ENCODE data around the gene RREB1.
A peak's percentile ranks its signal among the peaks of the same experiment; 100 is the strongest.

Gene RREB1

DNA sequence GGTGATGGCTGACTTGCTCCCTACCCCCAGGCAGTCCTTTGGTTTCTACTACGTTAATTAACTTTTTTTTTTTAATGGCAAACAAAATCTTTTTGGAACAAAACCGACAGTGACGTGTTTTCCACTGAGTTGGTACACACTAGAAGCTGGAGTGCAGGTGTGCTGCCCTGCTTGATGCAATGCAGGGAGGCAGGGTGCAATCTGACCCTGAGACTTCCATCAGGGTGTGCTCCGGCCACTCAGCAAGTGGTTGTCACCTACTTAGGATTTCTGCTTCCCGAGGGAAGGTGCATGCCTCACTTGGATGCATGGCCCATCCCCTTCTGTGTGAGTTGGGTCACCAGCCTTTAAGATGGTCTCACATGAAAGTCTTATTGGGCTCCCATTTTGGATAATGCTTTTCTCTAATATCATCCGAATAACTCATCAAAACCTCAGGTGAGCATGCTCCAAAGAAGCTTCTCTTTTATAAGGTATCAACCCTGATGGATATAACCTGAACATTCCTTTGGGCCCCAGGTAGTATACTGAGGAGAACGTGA, 14.0 kb downstream of the RREB1 start:
- DNase-seq (ENCODE audit: low read depth in 3 of 3, low spot score in 1 of 3) = no peak

DNA sequence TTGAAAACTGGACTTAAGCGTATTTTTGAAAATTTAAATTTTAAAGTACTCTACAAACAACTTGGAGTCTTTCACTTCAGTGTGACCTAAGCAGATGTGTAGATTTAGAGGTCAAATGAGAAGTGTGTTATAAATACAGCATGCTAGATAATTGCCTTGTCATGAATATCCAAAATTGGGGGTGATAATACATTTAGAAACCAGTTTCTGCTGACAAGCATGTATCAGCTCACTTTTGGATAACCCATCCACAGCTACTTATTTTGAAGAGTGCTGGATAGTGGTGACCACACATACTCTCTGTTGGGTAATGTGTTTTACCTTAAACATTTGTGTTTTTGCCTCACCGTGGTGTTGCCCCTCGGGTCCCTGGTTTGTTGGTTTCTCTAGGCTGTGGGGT, 14.9 kb downstream of the RREB1 start:
- DNase-seq (ENCODE audit: low read depth in 3 of 3, low spot score in 1 of 3) = no peak

DNA sequence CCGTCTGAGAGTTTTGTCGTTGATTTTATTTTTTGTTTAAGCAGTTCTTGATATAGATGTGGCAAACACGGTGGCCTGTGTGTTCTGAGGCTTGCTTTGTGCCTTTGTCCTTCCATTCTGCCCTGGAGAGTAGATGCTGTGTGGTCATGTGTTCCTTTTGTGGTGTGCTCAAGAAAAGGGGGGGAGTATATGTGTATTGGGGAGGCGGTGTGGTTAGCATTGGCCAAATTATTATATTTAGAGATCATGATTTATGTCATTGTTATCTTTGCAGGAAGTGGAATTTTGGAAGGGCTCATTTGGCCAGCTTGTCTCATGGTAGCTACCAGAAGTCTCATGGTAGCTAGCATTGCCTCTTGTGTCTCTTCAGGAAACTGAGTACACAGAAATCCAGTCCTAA, 16.4 kb downstream of the RREB1 start:
- DNase-seq (ENCODE audit: low read depth in 3 of 3, low spot score in 1 of 3) = no peak

DNA sequence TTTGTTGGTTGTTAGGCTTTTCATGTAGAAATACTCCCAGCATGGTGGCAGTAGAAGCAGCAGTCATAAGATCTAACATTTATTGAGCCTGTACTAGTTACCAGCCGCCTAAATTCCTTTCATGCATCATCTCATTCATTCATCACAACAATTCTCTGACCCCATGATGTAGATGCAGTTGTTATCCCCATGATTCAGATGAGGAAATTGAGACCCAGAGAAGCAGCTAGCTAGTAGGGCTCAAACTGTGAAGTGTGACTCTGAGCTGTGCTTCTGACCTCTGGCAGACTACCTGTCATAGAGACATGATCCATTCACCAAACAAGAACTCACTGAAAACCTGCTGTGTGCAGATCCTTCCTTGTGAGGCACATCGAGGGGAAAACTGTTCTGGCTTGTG, 16.9 kb downstream of the RREB1 start:
- DNase-seq (ENCODE audit: low read depth in 3 of 3, low spot score in 1 of 3) = no peak

DNA sequence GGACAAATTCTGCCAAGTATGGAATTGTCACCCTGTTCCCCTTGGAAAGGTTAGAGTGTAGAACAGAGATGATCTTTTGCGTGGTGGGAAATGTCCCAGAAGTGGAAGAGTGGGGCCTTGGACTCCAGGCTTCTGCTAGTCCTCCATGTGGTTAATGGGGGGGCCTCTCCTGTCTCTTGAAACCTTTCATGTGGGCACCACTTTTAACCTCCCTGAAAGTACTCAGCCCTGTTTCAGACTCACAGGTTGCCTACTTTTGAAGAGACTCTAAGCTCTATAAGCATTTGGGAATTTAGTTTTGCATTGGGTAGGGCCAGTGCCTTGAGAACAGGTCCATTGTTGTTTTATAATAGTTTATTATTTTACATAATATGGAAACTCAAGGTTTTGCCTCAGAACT, 17.5 kb downstream of the RREB1 start:
- DNase-seq (ENCODE audit: low read depth in 3 of 3, low spot score in 1 of 3) = no peak

DNA sequence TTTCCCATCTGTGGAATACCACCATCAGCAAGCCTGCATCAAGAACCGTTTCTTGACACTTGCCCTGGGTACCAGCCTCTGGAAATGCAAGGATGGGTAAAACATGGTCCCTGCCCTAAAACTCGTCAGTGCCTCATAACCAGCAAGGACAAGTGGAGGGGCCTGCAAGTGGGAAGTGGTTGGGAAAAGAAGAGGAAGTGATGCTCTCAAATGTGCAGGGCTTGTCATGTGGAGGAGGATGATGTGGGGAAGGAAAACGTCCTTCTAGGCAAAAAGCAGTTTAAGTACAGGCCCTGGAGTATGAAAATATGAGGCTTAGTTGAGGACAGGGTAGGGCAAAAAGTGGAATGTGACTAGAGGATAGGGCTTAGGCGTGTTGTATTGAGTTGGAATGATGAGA, 19.0 kb downstream of the RREB1 start:
- no peak for DNase-seq (ENCODE audit: low read depth in 3 of 3, low spot score in 1 of 3)

DNA sequence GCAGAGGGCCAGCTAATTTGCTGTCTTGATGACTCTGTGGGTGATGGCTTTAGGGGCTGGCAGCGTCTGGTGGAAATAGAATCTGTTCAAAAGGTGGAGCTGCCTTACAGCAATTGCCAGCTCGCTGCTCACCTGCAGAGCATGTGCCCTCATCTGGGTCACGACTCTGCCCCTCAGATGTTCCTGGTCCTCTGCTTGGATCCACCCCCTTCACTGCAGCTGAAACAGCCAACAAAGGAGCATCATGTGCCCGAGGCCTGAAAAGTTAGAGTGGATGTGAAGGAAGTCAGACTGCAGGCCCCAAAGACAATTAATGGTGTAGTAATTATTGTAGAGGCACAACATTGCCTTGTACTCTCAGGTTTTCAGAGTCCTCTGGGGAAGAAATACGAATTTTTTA, 19.9 kb downstream of the RREB1 start:
- DNase-seq (ENCODE audit: low read depth in 3 of 3, low spot score in 1 of 3) = no peak

DNA sequence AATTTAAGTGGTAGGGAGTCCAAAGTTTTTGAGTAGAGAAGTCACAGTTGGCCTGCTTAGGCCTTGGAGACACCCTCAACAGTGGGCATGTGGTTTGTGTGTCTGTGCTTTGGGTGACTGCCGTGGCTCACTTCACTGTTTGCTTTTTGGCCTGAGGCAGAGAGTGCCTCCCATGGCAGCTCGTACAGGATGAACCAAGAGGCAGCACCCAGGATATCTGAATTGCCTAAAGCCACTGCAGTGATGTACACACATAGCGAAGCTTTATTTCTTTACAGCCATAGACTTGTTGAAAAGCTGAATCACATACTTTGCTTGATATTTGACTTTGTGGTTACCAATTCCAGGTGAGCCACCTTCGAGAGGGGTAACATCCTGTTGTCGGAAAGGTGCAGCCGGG, 21.6 kb downstream of the RREB1 start:
- DNase-seq (ENCODE audit: low read depth in 3 of 3, low spot score in 1 of 3) = no peak

DNA sequence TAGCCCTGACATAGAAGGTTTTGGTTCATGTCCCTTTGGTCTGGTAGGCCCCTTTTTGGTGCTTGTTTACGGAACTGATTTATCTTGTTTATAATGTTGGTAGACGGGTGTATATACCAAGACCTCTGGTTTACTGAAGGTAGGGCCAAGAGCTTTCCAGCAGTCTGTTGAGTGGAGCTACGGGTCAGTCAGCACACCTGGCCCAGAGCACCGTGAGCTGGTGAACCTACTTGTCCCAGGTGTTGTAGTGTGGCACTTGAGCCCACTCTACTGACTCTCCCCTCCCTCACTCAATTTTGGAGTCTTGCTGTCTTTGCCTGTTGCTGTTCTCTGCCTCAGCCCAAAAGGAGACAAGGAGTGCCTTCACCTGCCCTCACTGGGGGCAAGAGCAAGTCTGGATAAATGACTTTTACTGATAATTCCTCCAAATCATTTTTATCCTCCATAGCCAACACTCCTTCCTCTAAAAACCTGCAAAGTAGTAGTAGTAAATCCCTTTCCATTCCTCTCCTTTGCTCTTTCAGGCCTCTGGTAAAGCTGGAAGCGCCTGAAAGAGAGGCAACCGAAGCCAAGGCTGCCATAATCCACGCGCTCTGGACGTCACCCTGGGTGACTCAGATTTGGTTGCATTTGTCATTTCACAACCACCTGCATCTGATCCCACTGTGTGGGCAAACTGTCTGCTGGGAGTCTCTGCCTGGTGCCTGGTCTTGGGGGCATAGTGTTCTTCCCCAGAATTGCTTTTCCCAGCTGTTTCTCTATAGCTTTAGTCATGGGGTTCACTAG, 22.2 kb downstream of the RREB1 start:
- no peak for DNase-seq (ENCODE audit: low read depth in 3 of 3, low spot score in 1 of 3)

DNA sequence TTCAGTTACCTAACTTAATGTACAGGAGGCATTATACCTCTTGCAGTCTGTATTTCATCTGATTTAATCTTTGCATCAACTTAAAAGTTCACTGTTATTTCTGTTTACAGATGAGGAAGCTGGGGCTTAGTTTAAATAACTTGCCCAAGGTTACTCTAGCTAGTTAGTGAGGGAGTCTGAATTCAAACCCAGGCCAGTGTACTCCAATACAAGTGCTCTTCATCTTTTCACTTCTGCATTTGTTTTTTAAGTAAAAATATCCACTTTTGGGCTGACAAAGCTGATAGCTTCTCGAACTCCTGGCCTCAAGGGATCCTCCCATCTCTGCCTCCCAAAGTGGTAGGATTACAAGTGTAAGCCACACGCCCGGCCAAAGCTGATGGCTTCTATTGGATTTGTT, 23.6 kb downstream of the RREB1 start:
- DNase-seq (ENCODE audit: low read depth in 3 of 3, low spot score in 1 of 3) = no peak

DNA sequence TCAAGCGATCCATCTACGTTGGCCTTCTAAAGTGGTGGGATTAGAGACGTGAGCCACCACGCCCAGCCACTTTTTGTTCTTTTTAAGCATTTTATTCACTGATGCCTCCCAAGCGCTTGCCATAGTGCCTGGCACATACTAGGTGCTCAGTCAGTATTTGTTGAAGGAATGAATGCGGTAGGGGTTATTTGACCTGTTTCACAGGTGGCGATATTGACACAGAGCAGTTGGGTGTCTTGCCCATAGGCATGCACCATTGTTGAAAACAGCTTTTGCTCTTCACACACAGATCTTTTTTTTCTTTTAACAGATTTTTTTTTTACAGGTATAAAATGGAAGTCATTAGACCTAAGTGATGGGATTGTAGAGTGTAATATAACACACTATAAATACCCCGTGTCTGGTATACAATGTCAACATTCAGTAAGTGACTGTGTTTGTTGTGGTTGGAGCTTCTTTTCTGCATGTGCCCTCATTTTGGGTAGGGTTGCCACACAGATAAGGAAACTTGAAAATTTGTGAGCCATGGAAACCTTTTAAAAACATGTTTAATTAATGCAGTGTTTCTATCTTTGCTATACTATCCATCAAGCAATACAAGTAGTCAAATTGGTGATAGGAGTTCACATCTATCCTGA, 24.8 kb downstream of the RREB1 start:
- no peak for DNase-seq (ENCODE audit: low read depth in 3 of 3, low spot score in 1 of 3)

DNA sequence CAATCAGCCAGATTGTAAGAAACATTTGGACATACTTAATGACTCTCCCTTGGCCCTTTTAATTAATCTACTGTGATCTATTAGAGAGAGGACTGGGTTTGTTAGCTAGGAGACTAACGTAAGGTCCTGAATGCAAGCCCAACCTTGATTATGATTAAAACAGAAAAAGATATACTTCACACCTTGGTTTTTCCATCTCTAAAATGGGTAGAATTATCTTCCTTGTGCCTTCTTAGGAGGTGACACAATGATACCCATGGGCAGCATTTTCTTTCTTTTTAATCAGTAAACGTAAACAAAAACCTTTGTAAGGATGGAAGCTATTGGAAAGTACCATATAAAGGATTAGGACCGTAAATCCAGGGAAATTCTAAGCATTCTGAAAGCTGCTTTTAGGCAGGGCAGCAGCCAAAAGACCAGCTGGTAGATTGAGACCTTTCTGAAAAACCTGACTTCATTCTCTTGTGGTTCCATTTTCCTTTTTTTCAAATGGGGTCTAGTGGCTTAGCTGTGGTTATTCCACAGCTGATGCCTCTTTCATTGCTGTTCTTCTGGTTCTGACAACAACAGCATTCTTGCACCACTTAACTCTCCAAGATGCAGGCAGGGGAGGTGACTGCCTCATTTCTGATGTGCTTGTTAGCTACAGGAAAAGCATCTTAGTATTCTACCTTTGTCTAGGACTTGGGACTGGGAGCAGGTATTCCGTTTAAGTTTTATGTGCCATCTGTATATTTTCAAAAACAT, 27.4 kb downstream of the RREB1 start:
- DNase-seq (ENCODE audit: low read depth in 3 of 3, low spot score in 1 of 3) = no peak

DNA sequence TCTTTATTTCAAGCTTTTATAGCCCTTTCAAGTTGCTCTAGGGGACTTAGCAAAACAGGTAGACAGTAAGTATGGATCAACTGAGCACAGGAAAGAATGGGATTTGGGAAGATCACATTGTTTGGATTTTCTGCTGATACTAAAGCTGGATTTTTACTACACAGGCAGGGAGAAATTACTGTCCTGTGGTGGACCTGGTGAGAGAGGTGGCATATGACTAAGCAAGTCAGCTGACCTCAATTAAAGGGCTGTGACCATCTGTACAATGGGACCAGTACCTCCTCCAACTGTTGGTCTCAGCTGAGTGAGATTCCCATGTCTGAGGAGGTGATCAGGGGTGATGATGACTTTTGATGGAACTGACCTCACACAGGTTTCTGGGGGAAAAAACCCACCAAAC, 28.0 kb downstream of the RREB1 start:
- DNase-seq (ENCODE audit: low read depth in 3 of 3, low spot score in 1 of 3) = no peak

DNA sequence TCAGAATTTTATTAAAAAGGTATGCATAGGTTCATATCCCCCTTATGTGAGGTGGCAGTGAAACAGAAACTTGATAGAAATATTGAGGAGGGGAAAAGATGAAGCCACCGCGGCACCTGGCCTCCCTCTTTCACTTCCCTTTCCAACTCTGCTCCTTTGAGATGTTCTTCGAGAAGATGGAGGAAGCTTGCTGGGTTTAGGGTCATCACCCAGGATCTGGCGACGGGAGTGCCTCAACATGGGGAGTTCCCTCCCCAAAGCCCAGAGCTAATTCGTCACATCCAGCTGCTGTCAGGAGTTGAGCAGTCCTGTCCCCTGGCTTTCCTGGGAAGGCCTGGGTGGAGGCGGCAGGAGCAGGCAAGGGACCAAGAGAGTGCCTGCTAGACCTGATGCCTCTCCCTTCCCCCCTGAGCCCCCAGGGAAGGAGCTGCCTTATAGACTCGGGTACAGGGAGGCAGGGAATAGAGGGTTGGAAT, 29.1 kb downstream of the RREB1 start:
- DNase-seq (ENCODE audit: low read depth in 3 of 3, low spot score in 1 of 3) = no peak

DNA sequence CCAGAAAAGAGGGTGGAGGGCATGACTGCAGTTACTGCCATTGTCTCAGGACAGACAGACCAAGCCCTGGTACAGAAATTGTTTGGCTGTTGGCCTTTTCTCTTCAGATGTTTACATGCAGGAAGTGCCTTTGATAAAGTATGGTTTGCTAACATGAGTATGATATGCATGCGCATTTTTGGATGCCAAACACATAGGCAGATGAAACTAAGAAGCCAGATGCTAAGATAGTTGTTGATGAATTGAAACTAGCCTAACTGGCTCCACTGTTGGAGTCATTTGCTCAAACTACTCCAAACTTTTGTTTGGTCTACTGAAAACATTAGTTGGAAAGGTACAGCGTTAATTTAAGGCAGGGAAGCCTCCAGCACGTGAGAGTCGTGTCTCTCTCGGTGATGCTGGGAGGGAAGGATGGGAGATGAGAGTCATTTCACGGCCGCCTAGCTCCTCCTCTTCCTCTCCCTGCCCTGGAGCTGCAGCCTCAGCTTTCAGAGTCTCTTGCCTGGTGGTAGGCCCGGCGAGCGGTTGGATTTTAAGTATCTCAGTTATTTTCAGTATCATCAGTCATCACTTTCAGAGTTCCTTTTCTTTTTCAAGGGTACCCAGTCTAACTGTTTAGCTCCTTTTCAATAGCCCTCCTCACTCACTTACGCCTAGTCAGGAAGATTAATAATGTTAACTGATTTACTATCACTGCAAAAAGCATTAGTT, 29.7 kb downstream of the RREB1 start:
- peak; percentile 21 to 29 (median 25) for DNase-seq (ENCODE audit: low read depth in 3 of 3, low spot score in 1 of 3)

DNA sequence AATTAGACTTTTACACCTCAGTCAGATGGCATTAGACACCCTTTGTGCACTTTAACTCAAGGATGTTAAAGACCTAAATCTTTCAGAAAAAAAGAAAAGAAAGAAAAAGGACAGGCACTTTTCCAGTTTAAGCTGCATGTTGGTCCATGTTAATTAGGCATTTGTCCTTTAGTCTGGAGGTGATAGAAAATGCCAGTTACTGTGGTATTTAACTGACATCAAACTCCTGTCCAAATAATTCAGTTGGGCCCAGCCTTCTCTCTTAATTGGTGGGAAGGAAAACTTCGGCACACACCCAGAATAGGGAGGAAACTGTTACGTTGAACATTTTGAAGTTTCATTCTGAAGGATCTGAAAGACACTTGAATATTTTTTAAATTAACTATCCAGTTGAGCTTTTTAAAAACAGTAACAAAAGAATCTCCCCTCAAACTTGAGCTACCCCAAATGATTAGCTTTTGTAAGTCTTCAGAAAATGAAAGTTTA, 30.3 kb downstream of the RREB1 start:
- DNase-seq (ENCODE audit: low read depth in 3 of 3, low spot score in 1 of 3) = no peak

DNA sequence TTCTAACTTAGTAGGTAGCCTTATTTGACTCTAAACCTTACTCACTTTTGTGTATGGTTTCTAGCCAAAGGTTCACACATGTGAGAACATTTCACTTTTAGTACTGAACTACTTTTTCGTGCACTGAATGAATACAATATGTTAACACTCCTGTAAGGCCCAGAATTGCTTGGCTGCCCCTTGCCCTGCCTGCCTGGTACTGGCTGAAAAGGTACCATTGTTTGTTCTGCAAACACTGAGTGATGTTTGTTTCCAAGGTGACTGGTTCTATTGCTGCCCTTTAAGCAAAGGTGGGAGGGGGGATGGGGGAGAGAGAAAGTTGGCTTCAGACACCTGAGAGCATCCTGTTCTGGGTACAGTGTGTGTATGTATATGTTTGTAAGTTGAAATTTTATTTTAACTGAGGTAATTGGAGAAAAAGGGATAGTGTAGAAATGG, 31.2 kb downstream of the RREB1 start:
- DNase-seq (ENCODE audit: low read depth in 3 of 3, low spot score in 1 of 3) = no peak

DNA sequence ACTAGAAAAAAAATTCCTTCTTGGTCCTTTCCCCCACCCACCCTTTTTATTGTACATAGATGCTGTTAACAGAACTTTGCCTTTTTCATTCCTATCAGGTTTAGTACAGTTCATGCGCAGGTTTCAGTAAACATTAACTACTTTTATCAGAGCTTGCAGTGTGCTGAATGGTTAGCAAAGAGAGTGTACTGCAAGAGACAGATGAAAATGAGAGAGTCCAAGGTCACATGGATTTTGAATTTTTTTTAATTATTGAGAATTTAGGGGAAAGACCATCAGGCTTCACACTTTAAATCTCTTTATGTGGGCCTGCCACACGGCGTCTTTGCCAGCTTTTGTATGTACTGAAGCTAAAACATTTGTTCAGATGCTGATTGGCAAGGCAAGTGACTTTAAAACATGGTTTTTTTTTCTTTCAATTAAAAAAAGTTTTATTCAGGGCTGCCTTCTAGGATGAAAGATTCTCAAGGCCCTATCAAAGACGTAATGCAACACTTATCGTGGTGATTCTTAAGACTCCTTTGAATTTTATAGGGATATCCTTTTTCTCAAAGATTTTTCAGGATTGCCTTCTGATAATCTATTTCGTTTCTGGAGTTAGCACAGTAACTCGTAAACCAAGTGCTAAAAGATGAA, 32.2 kb downstream of the RREB1 start:
- DNase-seq (ENCODE audit: low read depth in 3 of 3, low spot score in 1 of 3) = no peak

DNA sequence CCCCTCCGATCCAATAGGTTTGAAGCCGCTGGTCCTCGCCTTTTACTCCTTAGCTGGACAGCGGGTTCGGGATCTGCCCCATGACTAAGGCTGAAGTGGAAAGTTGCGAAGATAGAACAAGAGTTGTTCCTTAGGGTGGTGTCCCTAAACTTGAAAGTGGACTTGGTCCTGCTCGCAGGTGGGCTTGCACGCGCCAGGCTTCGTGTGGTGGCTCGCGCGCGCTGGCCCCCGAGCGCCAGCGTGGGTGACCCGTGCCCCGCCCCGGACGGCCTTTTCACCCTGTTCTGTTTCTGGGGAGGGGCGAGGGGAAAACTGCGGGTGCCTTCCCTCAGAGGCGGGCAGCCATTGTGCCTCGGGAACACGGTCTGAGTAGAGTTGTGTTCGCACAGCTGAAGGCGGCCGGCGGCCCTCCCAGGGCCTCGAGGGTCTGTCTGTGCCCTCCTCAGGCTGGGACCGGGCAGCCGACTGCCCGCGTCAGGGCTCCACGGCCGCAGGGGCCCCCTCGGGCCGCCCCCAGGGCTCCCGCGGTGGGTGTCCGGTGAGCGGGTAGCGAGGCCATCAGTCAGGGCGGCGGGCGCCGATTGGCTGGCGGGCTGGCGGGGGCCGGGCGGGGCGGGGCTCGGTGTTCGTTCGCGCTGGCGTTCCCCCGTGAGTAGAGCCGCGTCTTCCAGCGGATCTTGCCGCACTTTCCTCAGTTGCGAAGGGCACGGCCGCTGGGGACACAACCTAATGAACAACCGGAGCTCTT, 33.0 kb downstream of the RREB1 start:
- peak; percentile 31 to 73 (median 48) for DNase-seq (ENCODE audit: low read depth in 3 of 3, low spot score in 1 of 3)
